ENCODE data around the gene CPA1.

DNA sequence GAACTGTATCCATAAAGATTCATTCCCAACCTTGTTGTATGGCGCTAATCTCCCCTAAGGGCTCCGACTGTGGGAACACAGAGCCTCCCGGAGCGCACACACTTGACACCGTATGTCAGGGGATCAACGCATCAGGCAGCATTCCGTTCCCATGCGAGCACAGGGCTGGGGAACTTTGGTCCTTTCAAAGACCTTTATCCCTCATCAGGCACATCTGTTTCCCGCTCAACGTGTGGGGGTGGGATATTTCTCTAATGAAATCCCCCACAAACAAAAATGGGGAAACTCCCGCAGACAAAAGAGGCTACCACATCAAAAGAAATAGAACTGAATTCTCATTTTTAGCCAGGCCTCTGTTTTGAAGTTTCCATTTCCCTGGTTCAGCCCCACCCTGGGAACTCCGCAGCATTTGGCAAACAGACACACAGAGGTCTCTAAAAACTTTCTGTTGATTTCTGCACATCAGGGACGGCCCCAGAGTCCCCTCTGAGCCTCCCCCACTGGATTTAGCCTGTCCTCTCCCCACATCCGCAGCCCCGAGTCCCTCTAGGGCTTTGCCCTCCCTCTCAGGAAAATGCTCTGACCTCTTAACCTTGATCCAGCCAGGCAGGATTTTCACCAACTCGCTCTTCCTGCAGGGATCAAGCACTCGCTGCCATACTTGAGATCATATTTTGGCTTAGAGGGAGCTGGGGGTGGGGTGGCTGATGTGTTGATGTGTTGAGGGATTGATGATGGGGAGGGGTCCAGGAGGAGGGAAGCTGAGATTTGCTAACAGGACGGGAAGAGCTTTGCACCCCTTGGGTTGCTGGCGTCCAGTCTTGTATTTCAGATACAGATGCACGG is 29.1 kb upstream of the CPA1 start:
- TF ChIP-seq ZFP37 (tag by site-specific recombination; IDR thresholded peaks at IDR 0.05): no peak
- TF ChIP-seq CTCF (tag by site-specific recombination; IDR thresholded peaks at IDR 0.05): no peak
- no peak for TF ChIP-seq ZNF707 (tag by site-specific recombination; IDR thresholded peaks at IDR 0.05)
- no peak for TF ChIP-seq ZNF274 (IDR thresholded peaks at IDR 0.05; ENCODE audit: low read length)
- no peak for TF ChIP-seq ZNF274 (tag by site-specific recombination; IDR thresholded peaks at IDR 0.05; ENCODE audit: borderline replicate concordance)
- TF ChIP-seq BCL11A (tag by site-specific recombination; IDR thresholded peaks at IDR 0.05; ENCODE audit: low read depth): no peak
- TF ChIP-seq YY1 (tag by site-specific recombination; IDR thresholded peaks at IDR 0.05): no peak
- TF ChIP-seq ZNF433 (tag by site-specific recombination; IDR thresholded peaks at IDR 0.05; ENCODE audit: low read depth): no peak
- TF ChIP-seq TSHZ1 (tag by site-specific recombination; IDR thresholded peaks at IDR 0.05; ENCODE audit: borderline replicate concordance): no peak
- no peak for TF ChIP-seq ZBTB21 (tag by site-specific recombination; IDR thresholded peaks at IDR 0.05)
- no peak for TF ChIP-seq ZSCAN18 (tag by site-specific recombination; IDR thresholded peaks at IDR 0.05)
- TF ChIP-seq ZNF670 (tag by site-specific recombination; IDR thresholded peaks at IDR 0.05; ENCODE audit: low read depth): no peak
- TF ChIP-seq BCL6B (tag by site-specific recombination; IDR thresholded peaks at IDR 0.05): no peak
- TF ChIP-seq ZNF600 (tag by site-specific recombination; IDR thresholded peaks at IDR 0.05): no peak
- no peak for TF ChIP-seq ZNF416 (tag by site-specific recombination; IDR thresholded peaks at IDR 0.05)

Data from HEK293 (cell line).